ENCODE results near the gene AGAP1. TPM values are rescaled to one million over a fixed set of nuclear protein-coding genes. Genes with fewer than 3 reads are reported as not detected.

Gene AGAP1
- total RNA-seq, 4 donors from 2014 or later = 13.7 to 18.5 (median 17.1) TPM

DNA sequence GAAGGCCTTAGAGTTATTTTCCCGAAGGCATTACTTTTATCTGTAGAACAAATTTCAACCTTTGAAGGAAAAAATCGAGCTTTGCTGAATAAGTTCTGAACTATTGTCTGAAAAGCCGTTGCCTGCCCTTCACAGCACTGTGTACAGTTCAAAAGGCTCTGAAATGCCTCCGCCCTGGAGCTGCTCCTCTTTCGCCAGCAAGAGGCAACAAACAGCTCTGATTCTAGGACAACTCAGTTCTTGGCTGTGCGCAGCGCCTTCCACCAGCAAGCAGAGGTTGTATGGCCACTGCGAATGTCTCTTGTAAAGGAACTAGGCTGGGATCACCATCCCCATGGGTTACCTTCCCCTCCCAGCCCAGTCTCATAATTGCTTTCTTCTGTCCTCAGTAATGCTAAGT, 365.8 kb downstream of the AGAP1 start:
- H3K4me3 ChIP-seq (ENCODE audit: low read depth, poor library complexity, severe bottlenecking) = no peak overlapping the region
- intact Hi-C loops (cut with DNase I; ENCODE audit: low total_unique reads) = no loop called here
- no peak for DNase-seq (ENCODE audit: low spot score in 2 of 2)
- TF ChIP-seq, protein P1, sequence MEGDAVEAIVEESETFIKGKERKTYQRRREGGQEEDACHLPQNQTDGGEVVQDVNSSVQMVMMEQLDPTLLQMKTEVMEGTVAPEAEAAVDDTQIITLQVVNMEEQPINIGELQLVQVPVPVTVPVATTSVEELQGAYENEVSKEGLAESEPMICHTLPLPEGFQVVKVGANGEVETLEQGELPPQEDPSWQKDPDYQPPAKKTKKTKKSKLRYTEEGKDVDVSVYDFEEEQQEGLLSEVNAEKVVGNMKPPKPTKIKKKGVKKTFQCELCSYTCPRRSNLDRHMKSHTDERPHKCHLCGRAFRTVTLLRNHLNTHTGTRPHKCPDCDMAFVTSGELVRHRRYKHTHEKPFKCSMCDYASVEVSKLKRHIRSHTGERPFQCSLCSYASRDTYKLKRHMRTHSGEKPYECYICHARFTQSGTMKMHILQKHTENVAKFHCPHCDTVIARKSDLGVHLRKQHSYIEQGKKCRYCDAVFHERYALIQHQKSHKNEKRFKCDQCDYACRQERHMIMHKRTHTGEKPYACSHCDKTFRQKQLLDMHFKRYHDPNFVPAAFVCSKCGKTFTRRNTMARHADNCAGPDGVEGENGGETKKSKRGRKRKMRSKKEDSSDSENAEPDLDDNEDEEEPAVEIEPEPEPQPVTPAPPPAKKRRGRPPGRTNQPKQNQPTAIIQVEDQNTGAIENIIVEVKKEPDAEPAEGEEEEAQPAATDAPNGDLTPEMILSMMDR (IDR thresholded peaks at IDR 0.05) = no peak
- no peak for TF ChIP-seq POLR2A (IDR thresholded peaks at IDR 0.05)
- 55 to 65% methylated on average over 8 of the region's 8 CpGs for WGBS, 2 donors

DNA sequence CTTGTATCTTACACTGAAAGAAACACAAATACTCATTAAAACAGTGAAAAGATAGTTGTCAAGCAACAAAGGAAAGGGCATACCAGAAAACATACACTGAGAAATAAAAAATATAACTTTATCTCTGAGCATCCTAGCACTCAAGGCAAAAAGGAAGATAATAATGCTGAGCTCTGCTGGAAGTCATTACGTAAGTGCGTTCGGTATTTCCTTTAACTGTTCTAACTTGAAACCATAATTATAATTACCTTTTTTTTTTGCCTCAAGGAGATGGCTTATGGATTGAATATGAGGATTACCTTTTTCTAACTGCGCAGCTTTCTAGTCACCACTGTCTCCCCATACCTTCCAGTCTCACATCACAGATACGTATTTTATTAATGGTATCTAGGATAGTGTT, 366.3 kb downstream of the AGAP1 start:
- DNase-seq (ENCODE audit: low spot score in 2 of 2) = no peak
- WGBS, 2 donors = 51 to 60% methylated on average over 5 of the region's 5 CpGs
- intact Hi-C loops (cut with DNase I; ENCODE audit: low total_unique reads) = no loop called here
- no peak for TF ChIP-seq POLR2A (IDR thresholded peaks at IDR 0.05)
- TF ChIP-seq, protein P1 (IDR thresholded peaks at IDR 0.05) = no peak
- no peak overlapping the region for H3K4me3 ChIP-seq (ENCODE audit: low read depth, poor library complexity, severe bottlenecking)

DNA sequence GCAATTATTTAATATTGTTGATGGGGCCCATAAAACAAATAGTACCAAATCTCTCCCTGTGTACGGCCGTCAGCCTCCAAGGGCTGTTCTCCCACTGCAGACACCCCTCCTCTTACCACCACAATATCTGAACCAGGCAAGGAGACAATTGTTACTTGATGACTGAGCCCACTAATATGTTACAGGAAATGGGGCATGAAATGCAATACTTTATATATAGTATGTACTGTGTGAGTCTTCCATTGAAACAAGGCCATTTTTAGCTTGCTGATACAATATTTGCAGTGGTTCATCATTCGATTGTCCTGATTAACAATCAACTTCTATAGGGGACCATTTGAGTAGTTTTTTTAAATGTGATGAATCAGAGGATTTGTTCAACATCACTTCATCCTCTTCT, 367.0 kb downstream of the AGAP1 start:
- intact Hi-C loops (cut with DNase I; ENCODE audit: low total_unique reads) = no loop called here
- no peak for DNase-seq (ENCODE audit: low spot score in 2 of 2)
- no peak overlapping the region for H3K4me3 ChIP-seq (ENCODE audit: low read depth, poor library complexity, severe bottlenecking)
- WGBS, 2 donors = 88 to 96% methylated on average over 3 of the region's 3 CpGs
- TF ChIP-seq POLR2A (IDR thresholded peaks at IDR 0.05) = no peak
- TF ChIP-seq, protein P1 (IDR thresholded peaks at IDR 0.05) = no peak

DNA sequence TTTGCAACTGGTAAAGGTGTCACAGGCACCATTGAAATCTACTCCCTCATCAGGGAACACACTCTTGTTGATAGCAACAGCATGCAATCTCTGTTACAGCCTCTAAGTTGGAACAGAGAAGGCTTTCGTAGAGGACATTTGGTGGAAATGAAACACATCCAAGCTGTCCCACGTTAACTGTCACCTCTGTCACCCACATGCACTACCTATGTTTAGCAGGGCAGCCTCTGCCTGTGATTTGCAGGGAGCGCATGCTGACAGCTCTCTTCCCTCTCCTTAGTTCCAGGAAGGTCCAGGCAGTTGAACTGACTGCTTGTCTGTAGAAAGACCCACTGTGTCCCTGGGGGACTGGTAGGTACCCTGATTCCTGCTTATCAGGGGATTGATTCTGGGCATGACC, 367.5 kb downstream of the AGAP1 start:
- TF ChIP-seq POLR2A (IDR thresholded peaks at IDR 0.05) = no peak
- TF ChIP-seq, protein P1 (IDR thresholded peaks at IDR 0.05) = no peak
- DNase-seq (ENCODE audit: low spot score in 2 of 2) = no peak
- intact Hi-C loops (cut with DNase I; ENCODE audit: low total_unique reads) = no loop called here
- H3K4me3 ChIP-seq (ENCODE audit: low read depth, poor library complexity, severe bottlenecking) = no peak overlapping the region
- 55 to 89% methylated on average over 3 of the region's 3 CpGs for WGBS, 2 donors

DNA sequence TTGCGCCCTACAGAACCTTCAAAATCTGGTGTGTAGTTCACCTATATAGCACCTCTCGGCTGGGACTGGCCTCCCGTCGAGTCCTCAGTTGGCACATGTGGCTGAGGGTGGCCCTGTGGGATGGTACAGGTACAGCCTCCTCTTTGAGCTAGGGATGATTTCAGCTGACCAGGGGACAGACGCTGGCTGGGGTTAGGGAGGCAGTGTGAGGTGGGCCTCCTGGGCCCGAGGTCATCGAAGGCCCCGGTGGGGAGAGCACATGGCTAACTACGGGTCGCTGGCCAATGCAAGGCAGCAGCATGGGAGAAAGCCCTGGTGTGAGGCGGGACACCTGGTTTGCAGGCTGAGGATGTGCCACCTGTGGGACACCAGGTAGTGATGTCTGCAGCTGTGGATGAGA, 369.6 kb downstream of the AGAP1 start:
- DNase-seq (ENCODE audit: low spot score in 2 of 2) = no peak
- no peak overlapping the region for H3K4me3 ChIP-seq (ENCODE audit: low read depth, poor library complexity, severe bottlenecking)
- 97% methylated on average over 11 of the region's 11 CpGs for WGBS, 2 donors
- TF ChIP-seq, protein P1 (IDR thresholded peaks at IDR 0.05) = no peak
- no peak for TF ChIP-seq POLR2A (IDR thresholded peaks at IDR 0.05)
- intact Hi-C loops (cut with DNase I; ENCODE audit: low total_unique reads) = no loop called here

DNA sequence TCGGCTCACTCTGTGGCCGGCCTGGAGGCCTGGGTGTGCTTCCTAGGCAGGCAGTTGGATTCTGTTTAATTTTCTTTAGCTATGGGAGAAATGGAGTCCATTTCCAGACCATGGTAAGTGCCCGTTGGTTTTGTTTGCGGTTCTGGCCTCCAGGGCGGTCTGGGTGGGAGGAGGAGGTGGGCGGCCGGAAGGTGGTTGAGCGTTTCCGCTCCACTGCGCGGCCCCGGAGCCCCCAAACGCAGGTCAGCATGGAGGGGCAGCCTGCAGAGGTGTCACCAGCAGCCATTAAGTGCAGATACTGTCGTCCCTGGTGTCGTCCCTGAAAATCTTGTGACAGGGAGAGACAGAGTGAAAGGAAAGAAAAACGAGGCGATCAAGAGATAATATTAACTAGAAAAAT, 370.5 kb downstream of the AGAP1 start:
- no peak for TF ChIP-seq POLR2A (IDR thresholded peaks at IDR 0.05)
- TF ChIP-seq, protein P1 (IDR thresholded peaks at IDR 0.05) = no peak
- DNase-seq (ENCODE audit: low spot score in 2 of 2) = no peak
- intact Hi-C loops (cut with DNase I; ENCODE audit: low total_unique reads) = no loop called here
- WGBS, 2 donors = 81 to 85% methylated on average over 17 of the region's 17 CpGs
- H3K4me3 ChIP-seq (ENCODE audit: low read depth, poor library complexity, severe bottlenecking) = no peak overlapping the region
